HFF-Myc (cell line): ENCODE measurements around the gene C5orf15.
A peak's percentile ranks its signal among the peaks of the same experiment; 100 is the strongest.

Experiments used
- DNase-seq: peaks from one replicate; pipeline ENCODE4 v3.0.0-alpha.2; 2011; ENCODE audit warnings: low read depth; ENCODE audit errors: extremely low read depth
- H3K4me3 ChIP-seq: replicated peaks from 2 replicates; pipeline ENCODE4 v1.5.1; 2011; ENCODE audit warnings: low read depth, mild to moderate bottlenecking, control low read depth, low read length
- CTCF ChIP-seq: IDR thresholded peaks from 2 replicates; pipeline ENCODE4 v1.5.1; 2012; ENCODE audit warnings: mild to moderate bottlenecking, low read depth, low read length, control low read depth; ENCODE audit errors: missing control alignments

C5orf15 gene

DNA sequence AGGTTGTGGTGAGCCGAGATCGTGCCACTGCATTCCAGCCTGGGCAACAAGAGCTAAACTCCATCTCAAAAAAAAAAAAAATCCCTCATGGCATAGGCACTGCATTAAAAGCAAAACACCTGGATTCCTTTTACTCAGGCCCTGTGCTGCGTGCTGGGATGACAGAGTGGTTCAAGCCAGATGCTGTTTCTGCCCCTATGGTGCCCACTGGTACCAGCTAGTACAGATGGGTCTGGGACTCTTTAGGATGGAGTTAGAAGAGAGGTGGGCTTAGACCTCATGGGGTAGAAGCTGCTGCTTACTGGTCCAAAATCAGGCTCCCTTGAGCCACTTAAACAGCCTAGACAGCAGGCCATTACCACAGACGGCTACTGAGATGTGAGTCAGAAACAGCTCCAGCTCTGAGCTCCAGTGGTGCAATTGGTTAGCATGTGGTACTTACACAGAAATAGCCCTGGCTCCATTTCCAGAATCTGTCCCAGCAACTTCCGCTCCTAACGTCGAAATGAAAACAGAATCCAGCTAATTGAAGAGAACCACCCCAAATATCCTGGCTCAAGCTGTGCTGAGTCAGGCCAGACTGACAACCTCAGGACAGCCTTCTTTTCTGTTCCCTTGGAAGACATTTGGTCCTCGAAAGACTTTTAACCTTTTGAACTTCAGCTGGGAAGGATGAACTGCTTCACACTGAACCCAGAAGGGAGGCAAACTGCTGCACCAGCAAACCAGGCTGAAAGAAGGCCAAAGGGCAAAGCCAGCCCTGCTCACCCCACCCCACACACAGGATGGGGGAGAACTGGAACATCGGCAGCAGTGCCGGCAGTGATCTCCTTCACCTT, 15.5 kb downstream of the C5orf15 start:
- DNase-seq, result peak; percentile 84
- H3K4me3 ChIP-seq, result no peak overlapping the region
- no peak for TF ChIP-seq CTCF

DNA sequence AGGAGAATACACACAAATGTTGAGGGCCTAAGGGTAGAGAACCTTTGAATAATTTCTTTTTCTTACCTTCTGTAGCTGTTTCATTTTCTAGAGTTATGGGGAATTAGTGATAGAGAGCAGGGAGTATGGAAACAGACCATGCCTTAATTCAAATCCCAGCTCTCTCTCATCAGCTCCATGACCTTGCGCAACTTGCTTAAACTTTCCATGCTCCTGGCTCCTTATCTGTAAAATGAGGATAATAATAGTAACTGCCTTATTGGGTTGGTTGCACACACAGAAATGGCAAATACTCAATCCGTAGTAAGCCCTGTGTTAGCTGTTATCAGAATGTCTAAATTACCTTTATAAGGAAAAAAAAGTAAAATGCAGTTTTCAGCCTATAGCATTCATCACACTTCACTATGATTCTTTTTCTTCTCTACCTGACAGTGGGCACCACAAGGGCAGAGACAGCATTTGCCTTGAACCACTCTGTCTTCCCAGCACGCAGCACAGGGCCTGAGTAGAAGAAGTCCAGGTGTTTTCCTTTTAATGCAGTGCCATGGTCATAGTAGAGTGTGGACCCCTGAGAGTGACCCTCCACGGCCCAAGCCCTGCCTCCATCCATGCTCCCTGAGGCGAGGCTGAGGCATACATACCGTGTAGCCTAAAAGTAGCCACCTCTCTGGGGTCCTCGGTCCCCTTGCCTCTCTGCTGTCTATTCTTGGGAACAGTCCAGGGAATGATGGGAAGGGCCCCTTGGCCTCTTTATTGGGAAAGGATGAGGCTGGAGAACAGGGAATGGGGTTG, 17.4 kb downstream of the C5orf15 start:
- DNase-seq, result no peak
- H3K4me3 ChIP-seq, result no peak overlapping the region
- TF ChIP-seq CTCF, result no peak

GRCh38 chr5:133948721-133949120, 19.7 kb downstream of the C5orf15 start:
- no peak for TF ChIP-seq CTCF
- H3K4me3 ChIP-seq, result no peak overlapping the region
- no peak for DNase-seq

- no peak for TF ChIP-seq CTCF
- no peak overlapping the region for H3K4me3 ChIP-seq
- no peak for DNase-seq
These were observed 21.0 kb downstream of the C5orf15 start for GRCh38 chr5:133947431-133947841.

GRCh38 chr5:133945568-133945967, 22.9 kb downstream of the C5orf15 start:
- DNase-seq, result no peak
- no peak overlapping the region for H3K4me3 ChIP-seq
- TF ChIP-seq CTCF, result no peak

- H3K4me3 ChIP-seq, result no peak overlapping the region
- peak; percentile 27 for DNase-seq
- peak; percentile 75 for TF ChIP-seq CTCF
These were observed 23.9 kb downstream of the C5orf15 start for GRCh38 chr5:133944263-133945185.
